MCF 10A (cell line): Measurements from ENCODE around the gene CDCA8. TPM values are rescaled to one million over a fixed set of nuclear protein-coding genes. Genes with fewer than 3 reads are reported as not detected.

Source experiments
- BruUV-seq: library from RNA; stranded (reverse); fragments of 400-500 nt; replicated peaks from 2 replicates; lab custom pipeline; 2021; lab: Mats Ljungman, UMichigan
- CTCF ChIA-PET: fragments of 300-600 bp; sonication (Branson Sonifier 250); formaldehyde crosslinking; extraction: SDS; loops from one replicate; lab custom pipeline; 2021; ENCODE audit warnings: antibody characterized with exemption, inconsistent platforms; lab: Yijun Ruan, JAX
- POLR2A ChIA-PET: fragments of 300-600, 350-650 bp; sonication (Branson Sonifier 250); formaldehyde crosslinking; extraction: SDS; loops from one replicate; lab custom pipeline; 2020; ENCODE audit warnings: antibody characterized with exemption, inconsistent platforms; lab: Yijun Ruan, JAX
- DNase-seq: peaks from one replicate; pipeline ENCODE4 v3.0.0-alpha.2; 2018; ENCODE audit not compliant: unreplicated experiment
- H3K27ac Mint-ChIP-seq: one replicate; pipeline ENCODE4 v1.8.0; 2022; ENCODE audit warnings: mild to moderate bottlenecking, low read depth, mixed read lengths; ENCODE audit not compliant: unreplicated experiment
- H3K27me3 Mint-ChIP-seq: one replicate; pipeline ENCODE4 v1.8.0; 2022; ENCODE audit warnings: mixed read lengths; ENCODE audit not compliant: insufficient read depth, unreplicated experiment
- H3K36me3 Mint-ChIP-seq: one replicate; pipeline ENCODE4 v1.8.0; 2022; ENCODE audit warnings: mild to moderate bottlenecking, moderate library complexity, mixed read lengths; ENCODE audit not compliant: insufficient read depth, unreplicated experiment
- H3K4me1 Mint-ChIP-seq: one replicate; pipeline ENCODE4 v1.8.0; 2022; ENCODE audit warnings: mixed read lengths; ENCODE audit not compliant: insufficient read depth, unreplicated experiment
- H3K4me3 Mint-ChIP-seq: one replicate; pipeline ENCODE4 v1.8.0; 2022; ENCODE audit warnings: mild to moderate bottlenecking, moderate library complexity, mixed read lengths; ENCODE audit not compliant: unreplicated experiment
- H3K9me3 Mint-ChIP-seq: one replicate; pipeline ENCODE4 v1.8.0; 2022; ENCODE audit warnings: mixed read lengths; ENCODE audit not compliant: unreplicated experiment
- intact Hi-C: fragments of 100-400 bp; cut with micrococcal nuclease; formaldehyde crosslinking; loops from 2 replicates; pipeline ENCODE4 v1.14.1; 2022
- total RNA-seq: library from RNA; stranded (reverse); gene quantifications from 2 replicates; pipeline ENCODE4 v1.2.3, GENCODE V29; 2022
- TF ChIP-seq, protein P1 (sequence below): fragments of 200-600 bp; IDR thresholded peaks from one replicate; pipeline ENCODE4 v1.8.0; 2022; ENCODE audit warnings: antibody characterized with exemption, mild to moderate bottlenecking; ENCODE audit not compliant: unreplicated experiment

The CDCA8 gene
- total RNA-seq, 1 experiment from 2014 or later = 21.8 TPM

DNA sequence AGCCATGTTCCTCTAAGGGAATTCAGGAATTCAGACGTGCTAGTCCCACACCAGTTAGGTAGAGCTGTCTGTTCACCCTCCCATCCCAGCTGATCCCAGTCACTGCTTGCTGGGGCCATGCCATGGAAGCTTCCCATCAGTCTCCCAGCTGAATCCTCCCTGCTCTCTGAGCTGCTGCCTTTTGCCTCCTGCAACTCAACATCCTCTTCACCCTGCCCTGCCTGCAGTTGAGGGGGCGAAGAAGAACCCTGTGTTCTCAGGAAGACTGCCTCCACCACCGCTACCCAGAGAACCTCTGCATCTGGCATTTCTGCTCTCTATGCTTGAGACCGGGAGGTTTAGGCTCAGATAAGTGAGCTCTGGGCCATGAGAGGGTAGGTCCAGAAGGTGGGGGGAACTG is 16.2 kb downstream of the CDCA8 start:
- ChIA-PET CTCF (interaction anchor here (0.7 to 1.1 kb wide), 2 partner anchors 26 to 99 kb away, joined by 3 read pairs; no protein-coding TSS in a partner anchor), POLR2A (no interaction called here)
- TF ChIP-seq, protein P1, sequence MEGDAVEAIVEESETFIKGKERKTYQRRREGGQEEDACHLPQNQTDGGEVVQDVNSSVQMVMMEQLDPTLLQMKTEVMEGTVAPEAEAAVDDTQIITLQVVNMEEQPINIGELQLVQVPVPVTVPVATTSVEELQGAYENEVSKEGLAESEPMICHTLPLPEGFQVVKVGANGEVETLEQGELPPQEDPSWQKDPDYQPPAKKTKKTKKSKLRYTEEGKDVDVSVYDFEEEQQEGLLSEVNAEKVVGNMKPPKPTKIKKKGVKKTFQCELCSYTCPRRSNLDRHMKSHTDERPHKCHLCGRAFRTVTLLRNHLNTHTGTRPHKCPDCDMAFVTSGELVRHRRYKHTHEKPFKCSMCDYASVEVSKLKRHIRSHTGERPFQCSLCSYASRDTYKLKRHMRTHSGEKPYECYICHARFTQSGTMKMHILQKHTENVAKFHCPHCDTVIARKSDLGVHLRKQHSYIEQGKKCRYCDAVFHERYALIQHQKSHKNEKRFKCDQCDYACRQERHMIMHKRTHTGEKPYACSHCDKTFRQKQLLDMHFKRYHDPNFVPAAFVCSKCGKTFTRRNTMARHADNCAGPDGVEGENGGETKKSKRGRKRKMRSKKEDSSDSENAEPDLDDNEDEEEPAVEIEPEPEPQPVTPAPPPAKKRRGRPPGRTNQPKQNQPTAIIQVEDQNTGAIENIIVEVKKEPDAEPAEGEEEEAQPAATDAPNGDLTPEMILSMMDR = no peak
- Mint-ChIP-seq H3K36me3 (peaks cover 21% of the 10 kb centered on the region), H3K9me3 (no peaks in the 10 kb centered on the region), H3K27ac (no peak overlapping the region), H3K27me3 (no peaks in the 10 kb centered on the region), H3K4me1 (no peaks in the 10 kb centered on the region), H3K4me3 (no peak overlapping the region)
- no peak for DNase-seq
- no TSS peak for BruUV-seq
- intact Hi-C loops = no loop called here

DNA sequence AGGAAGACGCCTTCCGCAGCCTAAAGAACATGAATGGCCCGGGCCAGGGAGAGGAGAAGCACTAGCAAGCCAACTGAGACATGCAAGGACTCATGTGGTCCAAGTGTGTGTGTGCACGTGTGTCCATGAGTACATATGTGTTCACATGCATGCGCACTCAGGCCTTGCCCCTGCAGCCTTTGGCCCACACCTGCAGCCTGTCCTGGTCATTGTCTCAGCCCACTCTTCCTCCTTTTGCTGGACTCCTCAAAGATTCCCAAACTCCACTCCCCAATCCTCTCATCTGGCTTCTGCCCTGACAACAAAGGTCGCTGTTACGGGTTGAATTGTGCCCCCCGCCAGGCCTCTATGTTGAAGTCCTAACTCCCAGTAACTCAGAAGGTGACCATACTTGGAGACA is 21.9 kb downstream of the CDCA8 start:
- no peaks in the 10 kb centered on the region for H3K9me3 Mint-ChIP-seq
- no peak for DNase-seq
- ChIA-PET CTCF (no interaction called here), POLR2A (no interaction called here)
- H3K4me3 Mint-ChIP-seq = no peak overlapping the region
- intact Hi-C loops = loop anchor here (10.0 kb wide), 1 partner anchor 1389 kb away; the partner anchor contains the start of gene EVA1B
- no TSS peak for BruUV-seq
- H3K36me3 Mint-ChIP-seq = no peaks in the 10 kb centered on the region
- TF ChIP-seq, protein P1 = no peak
- no peak overlapping the region for H3K27ac Mint-ChIP-seq
- no peaks in the 10 kb centered on the region for H3K27me3 Mint-ChIP-seq
- no peaks in the 10 kb centered on the region for H3K4me1 Mint-ChIP-seq

DNA sequence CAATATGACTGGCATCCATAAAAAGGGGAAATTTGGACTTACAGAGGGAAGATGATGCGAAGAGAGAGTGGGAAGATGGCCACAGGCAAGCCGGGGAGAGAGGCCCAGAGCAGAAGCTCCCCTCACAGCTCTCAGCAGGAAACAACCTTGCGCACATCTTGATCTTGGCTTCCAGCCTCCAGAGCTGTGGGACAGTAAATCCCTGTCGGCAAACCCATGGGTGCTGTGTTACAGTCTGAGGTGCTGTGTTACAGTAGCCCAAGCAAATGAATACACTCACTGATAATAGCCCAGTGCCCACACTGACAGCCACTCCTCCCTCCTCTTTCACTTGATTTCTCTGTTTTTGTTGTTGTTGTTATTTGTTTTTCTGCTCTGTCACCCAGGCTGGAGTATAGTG is 22.4 kb downstream of the CDCA8 start:
- DNase-seq = no peak
- Mint-ChIP-seq H3K36me3 (no peaks in the 10 kb centered on the region), H3K27me3 (no peaks in the 10 kb centered on the region), H3K4me1 (no peaks in the 10 kb centered on the region), H3K9me3 (no peaks in the 10 kb centered on the region), H3K27ac (no peak overlapping the region), H3K4me3 (no peak overlapping the region)
- ChIA-PET CTCF (interaction anchor here (0.6 kb wide), 1 partner anchor 271 kb away, joined by 4 read pairs; no protein-coding TSS in a partner anchor), POLR2A (interaction anchor here (0.8 kb wide), 1 partner anchor 21 kb away, joined by 3 read pairs; no protein-coding TSS in a partner anchor)
- intact Hi-C loops = loop anchor here (10.0 kb wide), 1 partner anchor 1390 kb away; the partner anchor contains the start of gene EVA1B
- BruUV-seq = no TSS peak
- TF ChIP-seq, protein P1 = no peak

DNA sequence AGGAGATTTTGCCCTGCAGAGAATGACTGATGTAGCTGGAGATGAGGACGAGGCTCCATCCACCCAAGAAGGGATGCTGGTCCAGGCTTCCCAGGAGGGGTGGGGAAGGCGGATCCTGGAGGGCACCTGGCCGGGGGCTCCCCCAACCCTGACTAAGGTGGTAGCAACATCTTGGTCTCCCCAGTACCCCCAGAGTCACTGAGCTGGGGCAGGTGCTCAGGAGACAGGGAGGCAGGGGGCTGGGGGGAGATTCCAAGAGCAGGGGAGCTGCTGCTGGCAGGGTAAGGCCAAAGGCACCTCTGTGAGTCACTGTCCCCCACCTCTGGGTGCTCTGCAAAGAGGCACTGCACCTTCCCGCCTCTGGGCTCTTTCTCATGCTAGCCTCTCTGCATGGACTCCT is 24.0 kb downstream of the CDCA8 start:
- Mint-ChIP-seq H3K9me3 (no peaks in the 10 kb centered on the region), H3K4me3 (no peak overlapping the region), H3K27ac (no peak overlapping the region), H3K36me3 (no peaks in the 10 kb centered on the region), H3K4me1 (no peaks in the 10 kb centered on the region), H3K27me3 (no peaks in the 10 kb centered on the region)
- intact Hi-C loops = loop anchor here (10.0 kb wide), 1 partner anchor 1392 kb away; the partner anchor contains the start of gene EVA1B
- TF ChIP-seq, protein P1 = no peak
- no peak for DNase-seq
- CTCF ChIA-PET = interaction anchor here (1.2 kb wide), 1 partner anchor 28 kb away, joined by 4 read pairs; no protein-coding TSS in a partner anchor
- POLR2A ChIA-PET = no interaction called here
- no TSS peak for BruUV-seq
